Neural progenitor cell (in vitro differentiated cells): ENCODE measurements around the gene GALNT18. TPM values are rescaled to one million over a fixed set of nuclear protein-coding genes. Genes with fewer than 3 reads are reported as not detected.

Experiments used
- DNase-seq: peaks from one replicate; pipeline ENCODE4 v3.0.0-alpha.2; 2016; ENCODE audit warnings: low spot score
- H2AFZ ChIP-seq: fragments of 200-600 bp; sonication (generic); replicated peaks from 2 replicates; pipeline ENCODE4 v1.6.1; 2016; ENCODE audit warnings: antibody characterized with exemption
- H3F3A ChIP-seq: fragments of 200-600 bp; sonication (generic); 2 replicates; pipeline ENCODE4 v1.6.1; 2016; ENCODE audit warnings: antibody characterized with exemption, low read depth
- H3K27ac ChIP-seq: fragments of 200-600 bp; sonication (generic); 2 replicates; pipeline ENCODE4 v1.5.1; 2016; ENCODE audit warnings: mild to moderate bottlenecking
- H3K27me3 ChIP-seq: fragments of 200-600 bp; sonication (generic); 2 replicates; pipeline ENCODE4 v1.6.1; 2016; ENCODE audit warnings: mild to moderate bottlenecking, moderate library complexity
- H3K36me3 ChIP-seq: fragments of 200-600 bp; sonication (generic); 2 replicates; pipeline ENCODE4 v1.5.1; 2016
- H3K4me1 ChIP-seq: fragments of 200-600 bp; sonication (generic); 2 replicates; pipeline ENCODE4 v1.6.1; 2016; ENCODE audit warnings: mixed run types
- H3K4me2 ChIP-seq: fragments of 200-600 bp; sonication (generic); 2 replicates; pipeline ENCODE4 v1.6.1; 2016
- H3K4me3 ChIP-seq: fragments of 200-600 bp; sonication (generic); 2 replicates; pipeline ENCODE4 v1.5.1; 2016
- H3K79me2 ChIP-seq: fragments of 200-600 bp; sonication (generic); 2 replicates; pipeline ENCODE4 v1.6.1; 2016; ENCODE audit warnings: low read depth
- H3K9ac ChIP-seq: fragments of 200-600 bp; sonication (generic); 2 replicates; pipeline ENCODE4 v1.6.1; 2016
- H3K9me3 ChIP-seq: fragments of 200-600 bp; sonication (generic); 2 replicates; pipeline ENCODE4 v1.5.1; 2016; ENCODE audit warnings: low read depth
- H4K20me1 ChIP-seq: fragments of 200-600 bp; sonication (generic); 2 replicates; pipeline ENCODE4 v1.6.1; 2016; ENCODE audit warnings: low read depth
- H3K27ac Mint-ChIP-seq: 3 replicates; pipeline ENCODE4 v1.8.0; 2021; ENCODE audit warnings: mixed read lengths
- H3K27me3 Mint-ChIP-seq: 2 replicates; pipeline ENCODE4 v1.8.0; 2022; ENCODE audit warnings: low read depth, mild to moderate bottlenecking, inconsistent platforms, moderate library complexity, mixed read lengths; ENCODE audit not compliant: insufficient read depth
- H3K36me3 Mint-ChIP-seq: 3 replicates; pipeline ENCODE4 v1.8.0; 2021; ENCODE audit warnings: mixed read lengths
- H3K4me1 Mint-ChIP-seq: 3 replicates; pipeline ENCODE4 v1.8.0; 2021; ENCODE audit warnings: mixed read lengths
- H3K4me3 Mint-ChIP-seq: 3 replicates; pipeline ENCODE4 v1.8.0; 2021; ENCODE audit warnings: mild to moderate bottlenecking, moderate library complexity, mixed read lengths
- H3K9me3 Mint-ChIP-seq: 3 replicates; pipeline ENCODE4 v1.8.0; 2020; ENCODE audit warnings: mixed read lengths
- CTCF ChIP-seq: fragments of 200-600 bp; sonication (generic); IDR thresholded peaks from 2 replicates; pipeline ENCODE4 v1.5.1; 2017; ENCODE audit warnings: antibody characterized with exemption, mild to moderate bottlenecking
- EZH2 ChIP-seq: fragments of 200-600 bp; sonication (generic); IDR thresholded peaks from 2 replicates; pipeline ENCODE4 v1.6.1; 2017; ENCODE audit warnings: antibody characterized with exemption, mild to moderate bottlenecking, moderate library complexity
- EZH2phosphoT487 ChIP-seq: fragments of 200-600 bp; sonication (generic); IDR thresholded peaks from 2 replicates; pipeline ENCODE4 v1.6.1; 2017; ENCODE audit warnings: antibody characterized with exemption
- total RNA-seq: library from RNA; depleted of rRNA; stranded (reverse); fragments of >200 nt; gene quantifications from 2 replicates; pipeline ENCODE4 v1.2.3, GENCODE V29; 2015; ENCODE audit warnings: low replicate concordance

Gene GALNT18
- total RNA-seq, 1 donor from 2014 or later, result 2.4 TPM

DNA sequence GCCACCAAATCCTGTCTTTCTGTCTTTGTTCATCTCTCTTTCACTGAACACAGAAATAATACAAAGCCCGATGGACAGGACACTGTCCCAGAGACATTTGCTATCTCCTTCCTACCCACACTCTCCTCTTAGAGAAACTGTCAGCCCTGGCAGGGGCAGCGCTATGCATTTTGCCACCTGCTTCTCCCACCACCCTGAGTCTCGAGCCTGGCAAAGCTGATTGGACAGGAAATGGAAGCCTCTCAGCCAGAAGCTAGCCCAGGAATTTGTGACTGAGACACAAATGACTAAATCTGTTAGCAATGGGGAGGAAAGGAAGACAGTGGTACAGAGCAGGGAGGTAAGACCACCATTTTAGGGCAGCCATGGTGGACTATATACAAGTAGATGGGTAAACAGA, 14.9 kb upstream of the GALNT18 start:
- Histone ChIP-seq H3K9ac (no peak overlapping the region), H3K4me1 (peaks cover 7% of the 10 kb centered on the region), H3K4me2 (no peak overlapping the region), H3K27me3 (no peaks in the 10 kb centered on the region), H3K36me3 (no peaks in the 10 kb centered on the region), H4K20me1 (no peaks in the 10 kb centered on the region), H2AFZ (peak overlapping the region; percentile 44), H3K9me3 (no peaks in the 10 kb centered on the region), H3K4me3 (no peak overlapping the region), H3K27ac (no peak overlapping the region), H3K79me2 (no peaks in the 10 kb centered on the region), H3F3A (no peaks in the 10 kb centered on the region)
- no peaks in the 10 kb centered on the region for H3K9me3 Mint-ChIP-seq
- no peaks in the 10 kb centered on the region for H3K36me3 Mint-ChIP-seq
- H3K4me1 Mint-ChIP-seq, result peaks cover 2% of the 10 kb centered on the region
- no peak overlapping the region for H3K27ac Mint-ChIP-seq
- no peak for DNase-seq
- TF ChIP-seq CTCF, result no peak
- TF ChIP-seq EZH2, result no peak
- TF ChIP-seq EZH2phosphoT487, result no peak
- no peak overlapping the region for H3K4me3 Mint-ChIP-seq
- no peaks in the 10 kb centered on the region for H3K27me3 Mint-ChIP-seq

GRCh38 chr11:11635443-11635842, 13.6 kb upstream of the GALNT18 start:
- Mint-ChIP-seq H3K4me1 (peaks cover 2% of the 10 kb centered on the region), H3K27ac (no peak overlapping the region), H3K9me3 (no peaks in the 10 kb centered on the region)

GRCh38 chr11:11629368-11629767, 7.6 kb upstream of the GALNT18 start:
- no peak overlapping the region for H3K27ac Mint-ChIP-seq
- Histone ChIP-seq H3K79me2 (no peaks in the 10 kb centered on the region), H3K9me3 (no peaks in the 10 kb centered on the region), H3K9ac (no peak overlapping the region), H3K27me3 (no peaks in the 10 kb centered on the region), H3K4me2 (peak overlapping the region; percentile 55), H3K27ac (no peak overlapping the region), H3K4me1 (peaks cover 25% of the 10 kb centered on the region), H2AFZ (no peak overlapping the region), H3K4me3 (no peak overlapping the region), H4K20me1 (no peaks in the 10 kb centered on the region), H3K36me3 (no peaks in the 10 kb centered on the region), H3F3A (no peaks in the 10 kb centered on the region)
- DNase-seq, result no peak
- peaks cover 2% of the 10 kb centered on the region for H3K27me3 Mint-ChIP-seq
- no peaks in the 10 kb centered on the region for H3K9me3 Mint-ChIP-seq
- peaks cover 3% of the 10 kb centered on the region for H3K4me1 Mint-ChIP-seq
- H3K4me3 Mint-ChIP-seq, result no peak overlapping the region
- TF ChIP-seq EZH2 (no peak), EZH2phosphoT487 (no peak), CTCF (no peak)
- H3K36me3 Mint-ChIP-seq, result no peaks in the 10 kb centered on the region

More at GRCh38 chr11:11635443-11635842, 13.6 kb upstream of the GALNT18 start:
- Mint-ChIP-seq H3K27me3 (no peaks in the 10 kb centered on the region), H3K4me3 (no peak overlapping the region), H3K36me3 (no peaks in the 10 kb centered on the region)
- DNase-seq, result no peak
- Histone ChIP-seq H3K4me1 (peaks cover 7% of the 10 kb centered on the region), H3F3A (no peaks in the 10 kb centered on the region), H3K4me2 (no peak overlapping the region), H2AFZ (no peak overlapping the region), H4K20me1 (no peaks in the 10 kb centered on the region), H3K4me3 (no peak overlapping the region), H3K36me3 (no peaks in the 10 kb centered on the region), H3K9me3 (no peaks in the 10 kb centered on the region), H3K9ac (no peak overlapping the region), H3K27ac (no peak overlapping the region), H3K27me3 (no peaks in the 10 kb centered on the region), H3K79me2 (no peaks in the 10 kb centered on the region)
- TF ChIP-seq EZH2phosphoT487 (no peak), CTCF (peak; percentile 4)
